Adrenal gland (tissue), 5 donors: ENCODE results near the gene CRACR2B.

Source experiments
- POLR2A ChIP-seq, 2 donors: fragments of 450-650 bp; IDR thresholded peaks; one replicate each; pipeline ENCODE4 v1.6.1; 2017; ENCODE audit warnings: antibody characterized with exemption in 2 of 2, mild to moderate bottlenecking in 2 of 2, moderate library complexity in 1 of 2
- TF ChIP-seq, protein P1 (sequence below), 6 experiments: fragments of 450-650 bp in 4 of 6; fragments of 200-600 bp in 2 of 6; sonication (generic) in 1 of 6; IDR thresholded peaks; 1 replicate in 5 of 6; 2 replicates in 1 of 6; pipeline versions ENCODE4 v1.5.1 to v1.8.0; 2016 to 2021; ENCODE audit warnings: antibody characterized with exemption in 6 of 6, mild to moderate bottlenecking in 2 of 6, moderate library complexity in 1 of 6
- donor health status: DM: no; HTN: no; CAD: no.

DNA sequence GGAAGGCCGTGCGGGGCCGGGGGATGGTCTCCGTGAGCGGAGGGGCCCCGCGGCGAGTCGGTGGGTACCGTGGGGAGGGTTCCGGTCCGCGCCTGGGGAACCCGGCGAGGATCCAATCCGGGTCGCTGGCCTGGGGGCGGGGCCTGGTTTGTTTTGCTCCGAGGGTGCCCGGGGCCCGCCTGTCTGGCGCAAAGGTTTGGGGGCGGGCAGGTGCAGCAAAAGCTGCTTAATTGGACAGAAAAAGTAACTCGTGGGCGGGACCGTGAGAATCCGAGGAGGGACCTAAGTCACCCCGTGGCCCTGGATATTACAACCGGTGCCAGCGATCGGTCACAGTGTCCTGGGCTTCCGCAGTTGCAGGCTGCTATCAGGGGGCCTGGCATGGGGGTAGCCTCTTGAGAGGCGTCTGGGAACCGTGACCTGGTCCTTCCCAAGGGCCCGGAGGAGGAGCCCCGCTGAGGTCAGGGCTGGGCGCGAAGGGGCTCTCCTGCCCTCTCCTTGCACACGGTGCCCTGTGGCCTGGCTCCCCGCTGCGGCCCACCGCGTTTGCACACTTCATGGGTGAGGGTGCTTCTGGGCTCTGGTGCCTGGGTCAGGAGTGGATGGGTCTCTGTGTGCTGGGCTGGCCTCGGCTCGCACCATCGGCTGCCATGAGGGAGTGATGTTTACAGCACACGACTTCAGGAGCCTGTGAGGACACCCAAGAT is 7.6 kb upstream of the CRACR2B start:
- TF ChIP-seq, protein P1, sequence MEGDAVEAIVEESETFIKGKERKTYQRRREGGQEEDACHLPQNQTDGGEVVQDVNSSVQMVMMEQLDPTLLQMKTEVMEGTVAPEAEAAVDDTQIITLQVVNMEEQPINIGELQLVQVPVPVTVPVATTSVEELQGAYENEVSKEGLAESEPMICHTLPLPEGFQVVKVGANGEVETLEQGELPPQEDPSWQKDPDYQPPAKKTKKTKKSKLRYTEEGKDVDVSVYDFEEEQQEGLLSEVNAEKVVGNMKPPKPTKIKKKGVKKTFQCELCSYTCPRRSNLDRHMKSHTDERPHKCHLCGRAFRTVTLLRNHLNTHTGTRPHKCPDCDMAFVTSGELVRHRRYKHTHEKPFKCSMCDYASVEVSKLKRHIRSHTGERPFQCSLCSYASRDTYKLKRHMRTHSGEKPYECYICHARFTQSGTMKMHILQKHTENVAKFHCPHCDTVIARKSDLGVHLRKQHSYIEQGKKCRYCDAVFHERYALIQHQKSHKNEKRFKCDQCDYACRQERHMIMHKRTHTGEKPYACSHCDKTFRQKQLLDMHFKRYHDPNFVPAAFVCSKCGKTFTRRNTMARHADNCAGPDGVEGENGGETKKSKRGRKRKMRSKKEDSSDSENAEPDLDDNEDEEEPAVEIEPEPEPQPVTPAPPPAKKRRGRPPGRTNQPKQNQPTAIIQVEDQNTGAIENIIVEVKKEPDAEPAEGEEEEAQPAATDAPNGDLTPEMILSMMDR (IDR thresholded peaks at IDR 0.05): no peak
- peak; percentile 45 to 91 for TF ChIP-seq POLR2A (IDR thresholded peaks at IDR 0.05)
